ENCODE results near the gene CCDC141.
"Not testable (repeated sequence)": the region's sequence is repeated elsewhere in the genome, so short reads cannot be mapped to it uniquely, and the experiment has no call there.

The CCDC141 gene, protein sequence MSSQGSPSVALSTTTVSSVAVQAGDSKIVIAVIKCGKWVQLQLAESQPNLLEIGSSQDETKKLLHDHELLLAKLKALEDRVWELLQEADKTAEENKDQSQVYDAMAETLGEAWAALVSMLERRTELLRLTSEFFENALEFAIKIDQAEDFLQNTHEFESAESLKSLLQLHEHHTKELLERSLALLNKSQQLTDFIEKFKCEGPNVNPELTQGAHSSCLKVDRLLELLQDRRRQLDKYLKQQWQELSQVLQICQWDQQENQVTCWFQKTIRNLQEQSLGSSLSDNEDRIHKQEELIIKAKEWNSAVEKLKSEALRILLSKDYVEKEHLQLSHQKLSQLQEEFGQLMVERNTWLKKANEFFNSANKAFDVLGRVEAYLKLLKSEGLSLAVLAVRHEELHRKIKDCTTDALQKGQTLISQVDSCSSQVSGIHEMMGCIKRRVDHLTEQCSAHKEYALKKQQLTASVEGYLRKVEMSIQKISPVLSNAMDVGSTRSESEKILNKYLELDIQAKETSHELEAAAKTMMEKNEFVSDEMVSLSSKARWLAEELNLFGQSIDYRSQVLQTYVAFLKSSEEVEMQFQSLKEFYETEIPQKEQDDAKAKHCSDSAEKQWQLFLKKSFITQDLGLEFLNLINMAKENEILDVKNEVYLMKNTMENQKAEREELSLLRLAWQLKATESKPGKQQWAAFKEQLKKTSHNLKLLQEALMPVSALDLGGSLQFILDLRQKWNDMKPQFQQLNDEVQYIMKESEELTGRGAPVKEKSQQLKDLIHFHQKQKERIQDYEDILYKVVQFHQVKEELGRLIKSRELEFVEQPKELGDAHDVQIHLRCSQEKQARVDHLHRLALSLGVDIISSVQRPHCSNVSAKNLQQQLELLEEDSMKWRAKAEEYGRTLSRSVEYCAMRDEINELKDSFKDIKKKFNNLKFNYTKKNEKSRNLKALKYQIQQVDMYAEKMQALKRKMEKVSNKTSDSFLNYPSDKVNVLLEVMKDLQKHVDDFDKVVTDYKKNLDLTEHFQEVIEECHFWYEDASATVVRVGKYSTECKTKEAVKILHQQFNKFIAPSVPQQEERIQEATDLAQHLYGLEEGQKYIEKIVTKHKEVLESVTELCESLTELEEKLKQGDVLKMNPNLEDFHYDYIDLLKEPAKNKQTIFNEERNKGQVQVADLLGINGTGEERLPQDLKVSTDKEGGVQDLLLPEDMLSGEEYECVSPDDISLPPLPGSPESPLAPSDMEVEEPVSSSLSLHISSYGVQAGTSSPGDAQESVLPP (N-terminal part only)

DNA sequence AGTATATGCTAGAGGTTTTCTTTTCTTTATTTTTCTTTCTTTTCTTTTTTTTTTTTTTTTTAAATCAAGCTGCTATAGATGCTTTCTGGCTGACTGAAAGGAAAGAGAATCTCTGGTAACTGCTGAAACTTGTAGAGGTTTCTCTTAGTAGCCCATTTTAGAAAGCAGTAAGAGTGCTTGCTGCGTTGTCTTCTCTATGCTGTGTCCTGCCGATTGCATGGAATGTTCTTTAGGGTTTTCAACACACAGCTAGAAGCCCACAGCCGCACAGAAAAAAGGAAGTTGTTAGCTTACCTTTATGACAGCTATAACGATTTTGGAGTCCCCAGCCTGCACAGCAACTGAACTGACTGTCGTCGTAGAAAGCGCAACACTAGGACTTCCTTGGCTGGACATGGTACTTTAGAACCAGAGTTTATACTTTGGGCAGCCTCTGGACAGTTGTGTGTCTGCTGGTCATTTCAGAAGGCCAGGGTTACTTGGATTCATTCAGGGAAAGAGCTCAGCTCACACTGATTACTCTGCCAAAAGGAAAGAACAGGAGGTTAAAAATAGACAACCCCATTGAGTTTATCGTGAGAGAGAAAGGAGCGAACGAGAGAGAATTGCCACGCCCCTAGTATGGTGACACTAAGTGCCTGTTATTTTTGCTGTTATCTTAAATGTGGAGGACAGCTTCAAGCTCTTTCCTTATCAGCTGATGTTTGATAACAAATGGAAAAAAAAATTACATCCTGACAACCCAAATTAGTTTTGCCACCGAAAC is at the start of gene CCDC141:
TSS of gene CCDC141 (minus strand) at position 592 of the 766 bp plus-strand sequence. CDS start at position 396, 196 bp downstream.
- no peak for DNase-seq

- no peak for DNase-seq
Observed at GRCh38 chr2:179098080-179098689, 48.2 kb upstream of the CCDC141 start.

DNA sequence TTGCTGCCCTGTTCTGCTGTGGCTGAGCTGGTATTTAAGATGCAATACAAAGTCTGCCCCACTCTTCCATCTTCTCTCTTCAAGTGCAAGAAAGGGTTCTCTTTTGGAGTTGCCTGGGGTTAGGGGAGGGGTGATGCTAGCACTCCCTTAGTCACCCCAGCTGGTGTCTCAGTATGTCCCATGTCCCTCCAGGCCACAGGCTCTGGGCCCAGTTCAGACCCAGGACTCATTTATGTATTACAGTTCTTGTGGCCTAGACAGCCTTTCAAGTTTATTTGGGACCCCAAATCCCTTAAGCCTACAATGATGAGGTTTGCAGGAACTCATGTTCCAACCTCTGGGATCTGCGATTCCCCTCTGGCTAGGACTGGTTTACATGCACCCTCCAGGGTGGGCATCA is 47.2 kb upstream of the CCDC141 start:
- DNase-seq, result no peak

- DNase-seq, result no peak
Observed at GRCh38 chr2:179096090-179096489, 46.2 kb upstream of the CCDC141 start.

DNA sequence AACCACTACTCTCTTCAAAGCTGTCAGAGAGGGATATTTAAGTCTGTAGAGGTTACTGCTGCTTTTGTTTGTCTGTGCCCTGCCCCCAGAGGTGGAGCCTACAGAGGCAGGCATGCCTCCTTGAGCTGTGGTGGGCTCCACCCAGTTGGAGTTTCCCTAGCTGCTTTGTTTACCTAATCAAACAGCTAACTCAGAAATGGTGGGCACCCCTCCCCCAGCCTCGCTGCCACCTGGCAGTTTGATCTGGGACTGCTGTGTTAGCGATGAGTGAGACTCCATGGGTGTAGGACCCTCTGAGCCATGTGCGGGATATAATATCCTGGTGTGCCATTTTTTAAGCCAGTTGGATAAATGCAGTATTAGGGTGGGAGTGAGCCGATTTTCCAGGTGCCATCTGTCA is 43.0 kb upstream of the CCDC141 start:
- DNase-seq, result not testable (repeated sequence)

DNA sequence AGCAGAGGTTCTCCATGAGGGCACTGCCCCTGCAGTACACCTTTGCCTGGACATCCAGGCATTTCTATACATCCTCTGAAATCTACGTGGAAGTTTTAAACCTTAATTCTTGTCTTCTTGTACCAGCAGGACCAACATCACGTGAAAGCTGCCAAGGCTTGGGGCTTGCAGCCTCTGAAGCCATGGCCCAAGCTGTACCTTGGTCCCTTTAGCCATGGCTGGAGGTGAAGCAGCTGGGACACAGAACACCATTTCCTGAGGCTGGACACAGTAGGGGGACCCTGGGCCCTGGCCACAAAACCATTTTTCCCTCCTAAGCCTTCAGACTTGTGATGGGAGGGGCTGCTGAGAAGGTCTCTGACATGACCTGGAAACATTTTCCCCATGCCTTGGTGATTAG is 32.8 kb upstream of the CCDC141 start:
- no peak for DNase-seq

DNA sequence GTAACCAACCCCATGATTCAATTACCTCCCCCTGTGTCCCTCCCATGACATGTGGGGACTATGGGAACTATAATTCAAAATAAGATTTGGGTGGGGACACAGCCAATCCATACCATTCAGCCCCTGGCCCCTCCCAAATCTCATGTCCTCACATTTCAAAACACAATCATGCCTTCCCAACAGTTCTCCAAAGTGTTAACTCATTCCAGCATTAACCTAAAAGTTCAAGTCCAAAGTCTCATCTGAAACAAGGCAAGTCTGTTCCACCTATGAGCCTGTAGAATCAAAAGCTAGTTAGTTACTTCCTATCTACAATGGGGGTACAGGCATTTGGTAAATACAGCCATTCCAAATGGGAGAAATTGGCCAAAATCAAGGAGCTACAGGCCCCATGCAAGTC is 32.0 kb upstream of the CCDC141 start:
- DNase-seq, result no peak

DNA sequence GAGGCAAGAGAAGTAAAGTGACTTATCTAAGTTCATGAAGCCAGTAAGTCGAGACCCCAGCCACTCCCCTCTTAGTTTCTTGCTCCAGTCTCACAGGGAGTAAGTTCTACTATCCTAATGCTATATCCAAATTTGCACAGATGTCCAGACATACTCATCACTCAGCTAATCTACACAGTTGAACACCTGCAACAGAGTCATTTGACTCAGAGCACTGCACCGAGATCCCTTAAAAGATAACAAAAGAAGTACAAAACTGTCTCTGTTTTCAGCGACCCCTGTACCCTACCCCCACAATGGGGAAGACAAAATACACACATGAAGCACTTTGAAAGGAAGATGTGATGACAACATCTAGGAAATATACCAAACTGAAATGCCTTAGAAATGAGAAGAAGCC is 22.6 kb upstream of the CCDC141 start:
- DNase-seq, result no peak

DNA sequence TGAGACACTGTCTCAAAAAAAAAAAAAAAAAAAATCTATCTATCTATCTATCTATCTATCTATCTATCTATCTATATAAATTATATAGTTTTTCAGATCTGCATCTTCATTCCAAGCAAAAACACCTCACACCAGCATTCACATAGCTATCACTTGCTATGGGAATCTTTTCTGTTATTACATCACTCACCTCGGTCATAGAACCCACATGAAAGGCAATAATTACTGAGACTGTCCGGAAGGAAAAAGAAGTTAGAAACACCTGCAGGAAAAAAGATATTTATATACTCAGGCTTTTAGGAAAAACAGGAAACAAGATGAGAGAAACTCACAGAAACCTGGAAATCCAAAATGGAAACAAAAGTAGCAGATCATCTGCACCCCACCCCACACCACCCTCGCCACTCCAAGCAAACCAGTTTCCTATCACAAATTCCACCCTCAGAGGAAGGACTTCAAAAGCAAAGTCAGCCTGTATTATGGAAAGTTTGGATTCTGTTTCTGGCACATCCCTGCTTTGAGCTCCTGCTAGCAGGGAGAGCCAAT is 21.9 kb upstream of the CCDC141 start:
- no peak for DNase-seq

DNA sequence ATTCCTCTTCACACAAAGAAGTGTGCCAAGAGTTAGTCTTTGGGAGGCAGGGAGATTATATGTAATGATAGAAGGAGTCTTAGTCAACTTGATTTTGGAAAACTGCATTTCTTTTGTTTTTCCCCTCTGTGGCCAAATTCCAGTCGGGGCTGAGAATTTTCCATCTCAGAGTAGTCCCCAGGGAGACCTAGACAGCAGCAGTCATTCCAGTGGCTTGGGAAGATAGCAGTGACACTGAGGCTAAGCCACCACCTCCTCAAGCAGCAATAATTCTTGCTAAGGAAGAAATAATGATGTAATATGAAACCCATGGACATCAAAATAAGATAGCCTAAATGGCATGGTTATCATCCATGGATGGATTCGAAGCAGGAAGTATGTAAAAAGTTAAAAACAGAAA is 21.0 kb upstream of the CCDC141 start:
- no peak for DNase-seq

- no peak for DNase-seq
Observed at GRCh38 chr2:179069685-179070084, 19.7 kb upstream of the CCDC141 start.

- DNase-seq, result no peak
Observed at GRCh38 chr2:179068991-179069643, 19.2 kb upstream of the CCDC141 start.

- DNase-seq, result no peak
Observed at GRCh38 chr2:179059026-179059700, 9.2 kb upstream of the CCDC141 start.

- no peak for DNase-seq
Observed at GRCh38 chr2:179057737-179058136, 7.8 kb upstream of the CCDC141 start.

DNA sequence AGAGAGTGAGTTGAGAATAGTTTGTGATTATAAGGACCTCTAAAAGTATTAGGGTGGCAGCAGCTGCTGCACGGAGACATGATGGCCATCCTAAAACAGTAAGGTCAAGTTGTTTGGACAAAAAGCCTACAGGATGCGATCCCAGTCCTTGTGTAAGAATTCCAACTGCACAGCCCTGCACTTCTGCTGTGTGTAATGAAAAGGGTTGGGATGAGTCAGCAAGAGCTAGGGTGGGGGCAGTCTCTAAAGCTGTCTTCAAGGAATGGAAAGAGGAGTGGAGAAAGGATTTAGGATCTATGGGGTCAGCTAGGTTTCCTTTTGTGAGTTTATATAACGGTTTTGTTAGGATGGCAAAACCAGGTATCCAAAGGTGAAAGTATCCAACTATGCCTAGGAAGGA is 3.6 kb upstream of the CCDC141 start:
- DNase-seq, result not testable (repeated sequence)

DNA sequence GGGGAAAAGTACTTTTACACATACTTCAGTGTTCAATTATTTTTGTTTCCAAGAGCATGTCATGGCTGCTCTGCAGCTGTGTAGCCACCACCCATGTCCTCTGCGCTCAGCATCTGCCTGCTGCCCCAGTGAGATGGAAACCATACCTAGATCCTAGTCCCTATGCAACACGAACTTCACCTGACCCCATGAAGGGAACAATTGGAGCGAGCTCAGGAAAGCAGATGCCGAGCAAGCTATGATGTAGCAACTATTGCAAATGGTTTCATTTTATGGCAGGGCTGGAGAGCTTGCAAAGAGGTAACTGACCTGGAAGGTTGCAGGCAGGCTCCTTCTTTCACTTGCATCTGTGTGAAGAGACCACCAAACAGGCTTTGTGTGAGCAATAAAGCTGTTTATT is 1.3 kb upstream of the CCDC141 start:
- DNase-seq, result no peak

DNA sequence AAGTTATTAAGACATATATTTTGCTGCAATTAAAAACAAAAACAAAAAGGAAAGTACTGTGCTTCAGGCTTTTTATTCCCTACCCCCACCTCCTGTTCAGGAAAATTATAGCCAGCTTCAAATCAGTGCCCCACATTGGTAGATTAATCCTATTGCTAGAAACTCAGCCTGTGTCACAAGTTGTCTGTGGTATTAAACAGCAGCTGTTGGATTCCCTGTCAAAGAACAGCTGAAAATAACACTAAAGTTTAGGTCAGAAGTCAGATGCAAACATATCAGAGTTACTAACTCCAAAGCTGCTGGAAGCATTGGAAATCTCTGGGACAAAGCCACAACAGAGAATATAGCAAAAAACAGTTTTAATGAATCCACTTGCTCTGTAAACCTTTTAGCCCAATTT is 818 bp upstream of the CCDC141 start:
- no peak for DNase-seq

GRCh38 chr2:179049203-179049545 is 763 bp downstream of the CCDC141 start:
- no peak for DNase-seq

GRCh38 chr2:179048099-179048498 is 1.8 kb downstream of the CCDC141 start:
- DNase-seq, result no peak

- DNase-seq, result not testable (repeated sequence)
Observed at GRCh38 chr2:179045602-179046001, 4.3 kb downstream of the CCDC141 start.

- no peak for DNase-seq
Observed at GRCh38 chr2:179044500-179044899, 5.4 kb downstream of the CCDC141 start.

Measured in midbrain (tissue), 1 donor.